GM21447 (cell line): ENCODE results near the gene SWSAP1.
"Not testable (repeated sequence)": the region's sequence is repeated elsewhere in the genome, so short reads cannot be mapped to it uniquely, and the experiment has no call there.

Source experiments
- ATAC-seq: cut with Tn5 transposase; IDR thresholded peaks from one replicate; pipeline ENCODE4 v1.9.1; 2021; ENCODE audit not compliant: unreplicated experiment

SWSAP1 gene

GRCh38 chr19:11354102-11354501, 20.4 kb upstream of the SWSAP1 start:
- ATAC-seq, result not testable (repeated sequence)

GRCh38 chr19:11355160-11356073, 19.0 kb upstream of the SWSAP1 start, which contains the start of gene PLPPR2:
PLPPR2 (plus strand) TSS chr19:11355432; CDS start chr19:11357674, 2,242 bp downstream.
- no peak for ATAC-seq

- ATAC-seq, result no peak
These were observed 18.4 kb upstream of the SWSAP1 start for GRCh38 chr19:11356074-11356397.

GRCh38 chr19:11356676-11357550, 17.6 kb upstream of the SWSAP1 start:
- ATAC-seq, result no peak

GRCh38 chr19:11359421-11359820, 15.0 kb upstream of the SWSAP1 start:
- no peak for ATAC-seq

GRCh38 chr19:11361037-11361770, 13.3 kb upstream of the SWSAP1 start:
- no peak for ATAC-seq

- ATAC-seq, result no peak
These were observed 12.4 kb upstream of the SWSAP1 start for GRCh38 chr19:11361771-11362731.

GRCh38 chr19:11363881-11364280, 10.6 kb upstream of the SWSAP1 start:
- ATAC-seq, result no peak

GRCh38 chr19:11364296-11364904, 10.1 kb upstream of the SWSAP1 start:
- ATAC-seq, result no peak

GRCh38 chr19:11364935-11365334, 9.5 kb upstream of the SWSAP1 start:
- ATAC-seq, result no peak

GRCh38 chr19:11365557-11366117, 8.8 kb upstream of the SWSAP1 start:
- no peak for ATAC-seq

- ATAC-seq, result no peak
These were observed 6.9 kb upstream of the SWSAP1 start for GRCh38 chr19:11367528-11367927.

- ATAC-seq, result no peak
These were observed 3.7 kb upstream of the SWSAP1 start for GRCh38 chr19:11370744-11371143.

GRCh38 chr19:11373166-11373884, 1.1 kb upstream of the SWSAP1 start:
- no peak for ATAC-seq

- ATAC-seq, result no peak
These were observed 507 bp upstream of the SWSAP1 start for GRCh38 chr19:11373885-11374432.

GRCh38 chr19:11375143-11375948, 880 bp downstream of the SWSAP1 start:
- no peak for ATAC-seq

- ATAC-seq, result no peak
These were observed 2.8 kb downstream of the SWSAP1 start for GRCh38 chr19:11377237-11377636.

- ATAC-seq, result no peak
These were observed 3.3 kb downstream of the SWSAP1 start for GRCh38 chr19:11377756-11378155.
